GM23338 (cell line): ENCODE measurements around the gene DCST2. TPM values are rescaled to one million over a fixed set of nuclear protein-coding genes. Genes with fewer than 3 reads are reported as not detected.
A peak's percentile ranks its signal among the peaks of the same experiment; 100 is the strongest.

ENCODE experiments used
- ATAC-seq: fragments of 200-7000 bp; cut with Tn5 transposase; 3 replicates; pipeline ENCODE4 v1.9.1; 2020
- DNase-seq: peaks from one replicate; pipeline ENCODE4 v3.0.0-alpha.2; 2015; ENCODE audit warnings: low spot score
- H2AFZ ChIP-seq: fragments of 200-600 bp; sonication (generic); 2 replicates; pipeline ENCODE4 v1.8.0; 2016; ENCODE audit warnings: antibody characterized with exemption, mild to moderate bottlenecking, moderate library complexity
- H3F3A ChIP-seq: fragments of 200-600 bp; sonication (generic); replicated peaks from 2 replicates; pipeline ENCODE4 v1.8.0; 2017; ENCODE audit warnings: antibody characterized with exemption, mixed run types, low read depth
- H3K27ac ChIP-seq: fragments of 200-600 bp; sonication (generic); 2 replicates; pipeline ENCODE4 v1.6.1; 2016; ENCODE audit warnings: low read depth
- H3K27me3 ChIP-seq: fragments of 200-600 bp; sonication (generic); 2 replicates; pipeline ENCODE4 v1.8.0; 2016; ENCODE audit warnings: mild to moderate bottlenecking, mixed run types, moderate library complexity; ENCODE audit not compliant: insufficient read depth
- H3K36me3 ChIP-seq: fragments of 200-600 bp; sonication (generic); 2 replicates; pipeline ENCODE4 v1.8.0; 2016; ENCODE audit warnings: mild to moderate bottlenecking; ENCODE audit not compliant: insufficient read depth
- H3K4me1 ChIP-seq: fragments of 200-600 bp; sonication (generic); 2 replicates; pipeline ENCODE4 v1.8.0; 2016; ENCODE audit warnings: mild to moderate bottlenecking, moderate library complexity; ENCODE audit not compliant: insufficient read depth
- H3K4me2 ChIP-seq: fragments of 200-600 bp; sonication (generic); 2 replicates; pipeline ENCODE4 v1.7.1; 2017; ENCODE audit warnings: mixed run types
- H3K4me3 ChIP-seq: fragments of 200-600 bp; sonication (generic); 2 replicates; pipeline ENCODE4 v1.6.1; 2016; ENCODE audit warnings: mixed run types
- H3K79me2 ChIP-seq: fragments of 200-600 bp; sonication (generic); replicated peaks from 2 replicates; pipeline ENCODE4 v1.8.0; 2017; ENCODE audit warnings: mild to moderate bottlenecking; ENCODE audit not compliant: insufficient read depth
- H3K9me2 ChIP-seq: fragments of 200-600 bp; sonication (generic); 2 replicates; pipeline ENCODE4 v1.8.0; 2017; ENCODE audit not compliant: insufficient read depth
- H4K20me1 ChIP-seq: fragments of 200-600 bp; sonication (generic); replicated peaks from 2 replicates; pipeline ENCODE4 v1.8.0; 2017; ENCODE audit warnings: mild to moderate bottlenecking; ENCODE audit not compliant: insufficient read depth
- H3K27ac Mint-ChIP-seq: 2 replicates; pipeline ENCODE4 v1.8.0; 2020; ENCODE audit warnings: inconsistent platforms, mild to moderate bottlenecking, moderate library complexity, mixed read lengths
- H3K27me3 Mint-ChIP-seq: 3 replicates; pipeline ENCODE4 v1.8.0; 2022; ENCODE audit warnings: low read depth, mild to moderate bottlenecking, moderate library complexity, mixed read lengths, inconsistent platforms; ENCODE audit not compliant: insufficient read depth, poor library complexity
- H3K36me3 Mint-ChIP-seq: 3 replicates; pipeline ENCODE4 v1.8.0; 2021; ENCODE audit warnings: low read depth, mild to moderate bottlenecking, inconsistent platforms, moderate library complexity, mixed read lengths
- H3K4me1 Mint-ChIP-seq: 3 replicates; pipeline ENCODE4 v1.8.0; 2020; ENCODE audit warnings: mild to moderate bottlenecking, inconsistent platforms, mixed read lengths
- H3K4me3 Mint-ChIP-seq: 3 replicates; pipeline ENCODE4 v1.8.0; 2021; ENCODE audit warnings: moderate library complexity, mild to moderate bottlenecking, inconsistent platforms, mixed read lengths
- H3K9me3 Mint-ChIP-seq: 3 replicates; pipeline ENCODE4 v1.8.0; 2020; ENCODE audit warnings: moderate library complexity, mild to moderate bottlenecking, inconsistent platforms, mixed read lengths
- CREB1 ChIP-seq: fragments of 250-450 bp; sonication (Bioruptor Pico); IDR thresholded peaks from 2 replicates; pipeline ENCODE4 v1.5.0; 2020; ENCODE audit warnings: low read depth, mild to moderate bottlenecking, moderate library complexity
- CTCF ChIP-seq, 2 experiments: fragments of 200-600 bp in 1 of 2; sonication (generic) in 1 of 2; conservative IDR thresholded peaks; 2 replicates each; pipeline versions ENCODE4 v1.5.1 to v1.6.1; 2016 to 2017; ENCODE audit warnings: antibody characterized with exemption in 2 of 2, low read depth in 2 of 2, mild to moderate bottlenecking in 2 of 2, moderate library complexity in 1 of 2
- EZH2 ChIP-seq: fragments of 200-600 bp; sonication (generic); IDR thresholded peaks from one replicate; pipeline ENCODE4 v1.8.0; 2017; ENCODE audit warnings: antibody characterized with exemption, mild to moderate bottlenecking, low read depth; ENCODE audit not compliant: unreplicated experiment
- EZH2phosphoT487 ChIP-seq: fragments of 200-600 bp; sonication (generic); IDR thresholded peaks from one replicate; pipeline ENCODE4 v1.8.1; 2018; ENCODE audit warnings: antibody characterized with exemption; ENCODE audit not compliant: unreplicated experiment
- JUNB ChIP-seq: IDR thresholded peaks from one replicate; pipeline ENCODE4 v1.6.1; 2016; ENCODE audit warnings: antibody characterized with exemption; ENCODE audit not compliant: unreplicated experiment
- NANOG ChIP-seq: IDR thresholded peaks from 2 replicates; pipeline ENCODE4 v1.6.1; 2016; ENCODE audit warnings: antibody characterized with exemption, borderline replicate concordance
- POLR2AphosphoS5 ChIP-seq: IDR thresholded peaks from 2 replicates; pipeline ENCODE4 v1.6.1; 2016; ENCODE audit warnings: antibody characterized with exemption, low read depth
- STAT1 ChIP-seq: IDR thresholded peaks from one replicate; pipeline ENCODE4 v1.6.1; 2016; ENCODE audit warnings: antibody characterized with exemption; ENCODE audit not compliant: unreplicated experiment
- ZNF114 ChIP-seq: fragments of 250-450 bp; sonication (Bioruptor Pico); IDR thresholded peaks from 2 replicates; pipeline ENCODE4 v1.5.0; 2020; ENCODE audit warnings: mild to moderate bottlenecking, moderate library complexity
- ZNF331 ChIP-seq: fragments of 250-450 bp; sonication (Bioruptor Pico); IDR thresholded peaks from 2 replicates; pipeline ENCODE4 v1.5.0; 2020; ENCODE audit warnings: low read depth, mild to moderate bottlenecking, moderate library complexity
- ZNF462 ChIP-seq: fragments of 250-450 bp; sonication (Bioruptor Pico); IDR thresholded peaks from 2 replicates; pipeline ENCODE4 v1.5.0; 2020; ENCODE audit warnings: mild to moderate bottlenecking, moderate library complexity
- polyA plus RNA-seq: library from polyadenylated mRNA; unstranded; fragments of >200 nt; fragmentation: Nextera tagmentation; extraction: Ambion mirVana; gene quantifications from 2 replicates; pipeline ENCODE4 v1.2.1, GENCODE V29; 2016
- total RNA-seq: library from RNA; depleted of rRNA; stranded (reverse); fragments of >200 nt; shearing (Covaris generic); gene quantifications from 2 replicates; pipeline ENCODE4 v1.2.3, GENCODE V29; 2014
- TF ChIP-seq, protein P1 (sequence below): IDR thresholded peaks from one replicate; pipeline ENCODE4 v1.6.1; 2018; ENCODE audit warnings: antibody characterized with exemption; ENCODE audit not compliant: unreplicated experiment
- TF ChIP-seq, protein P2 (sequence below): IDR thresholded peaks from 2 replicates; pipeline ENCODE4 v1.6.1; 2016; ENCODE audit warnings: antibody characterized with exemption

Gene DCST2
- total and polyA plus RNA-seq, 2 experiments from 2014 or later, result 0.78 TPM; not detected in 1

DNA sequence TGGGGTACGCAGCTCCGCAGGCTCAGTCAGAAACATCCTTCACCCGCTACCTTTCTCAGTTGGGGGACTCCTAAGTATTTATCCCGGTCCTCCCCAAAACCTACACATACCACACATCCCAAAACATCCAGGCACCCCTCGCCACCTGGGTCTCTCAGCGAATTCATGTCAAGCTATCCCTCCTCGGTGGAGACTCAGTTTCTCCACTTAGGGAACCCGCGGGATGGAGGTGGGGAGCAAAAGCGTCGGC lies 32.2 kb downstream of the DCST2 start:
- Mint-ChIP-seq H3K9me3 (no peaks in the 10 kb centered on the region), H3K36me3 (peaks cover 2% of the 10 kb centered on the region; the same call in 1 of the 3 replicates), H3K27ac (peak overlapping the region; percentile 72; the same call in 1 of the 2 replicates), H3K27me3 (peaks cover 21% of the 10 kb centered on the region), H3K4me1 (peaks cover 34% of the 10 kb centered on the region), H3K4me3 (peak overlapping the region; percentile 79)
- Histone ChIP-seq H3K27ac (peak overlapping the region; percentile 95), H3K36me3 (no peaks in the 10 kb centered on the region), H3F3A (peaks cover 16% of the 10 kb centered on the region), H3K4me1 (peaks cover 18% of the 10 kb centered on the region), H3K4me2 (peak overlapping the region; percentile 90), H3K9me2 (no peaks in the 10 kb centered on the region), H2AFZ (no peak overlapping the region), H3K4me3 (peak overlapping the region; percentile 90), H3K79me2 (peaks cover 23% of the 10 kb centered on the region), H3K27me3 (no peaks in the 10 kb centered on the region), H4K20me1 (no peaks in the 10 kb centered on the region)
- DNase-seq (no peak), ATAC-seq (peak; percentile 2; the same call in 2 of the 3 replicates)
- TF ChIP-seq, protein P1, sequence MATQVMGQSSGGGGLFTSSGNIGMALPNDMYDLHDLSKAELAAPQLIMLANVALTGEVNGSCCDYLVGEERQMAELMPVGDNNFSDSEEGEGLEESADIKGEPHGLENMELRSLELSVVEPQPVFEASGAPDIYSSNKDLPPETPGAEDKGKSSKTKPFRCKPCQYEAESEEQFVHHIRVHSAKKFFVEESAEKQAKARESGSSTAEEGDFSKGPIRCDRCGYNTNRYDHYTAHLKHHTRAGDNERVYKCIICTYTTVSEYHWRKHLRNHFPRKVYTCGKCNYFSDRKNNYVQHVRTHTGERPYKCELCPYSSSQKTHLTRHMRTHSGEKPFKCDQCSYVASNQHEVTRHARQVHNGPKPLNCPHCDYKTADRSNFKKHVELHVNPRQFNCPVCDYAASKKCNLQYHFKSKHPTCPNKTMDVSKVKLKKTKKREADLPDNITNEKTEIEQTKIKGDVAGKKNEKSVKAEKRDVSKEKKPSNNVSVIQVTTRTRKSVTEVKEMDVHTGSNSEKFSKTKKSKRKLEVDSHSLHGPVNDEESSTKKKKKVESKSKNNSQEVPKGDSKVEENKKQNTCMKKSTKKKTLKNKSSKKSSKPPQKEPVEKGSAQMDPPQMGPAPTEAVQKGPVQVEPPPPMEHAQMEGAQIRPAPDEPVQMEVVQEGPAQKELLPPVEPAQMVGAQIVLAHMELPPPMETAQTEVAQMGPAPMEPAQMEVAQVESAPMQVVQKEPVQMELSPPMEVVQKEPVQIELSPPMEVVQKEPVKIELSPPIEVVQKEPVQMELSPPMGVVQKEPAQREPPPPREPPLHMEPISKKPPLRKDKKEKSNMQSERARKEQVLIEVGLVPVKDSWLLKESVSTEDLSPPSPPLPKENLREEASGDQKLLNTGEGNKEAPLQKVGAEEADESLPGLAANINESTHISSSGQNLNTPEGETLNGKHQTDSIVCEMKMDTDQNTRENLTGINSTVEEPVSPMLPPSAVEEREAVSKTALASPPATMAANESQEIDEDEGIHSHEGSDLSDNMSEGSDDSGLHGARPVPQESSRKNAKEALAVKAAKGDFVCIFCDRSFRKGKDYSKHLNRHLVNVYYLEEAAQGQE, result no peak
- TF ChIP-seq STAT1 (no peak), EZH2phosphoT487 (no peak), ZNF462 (CRISPR knock-in tag) (no peak), NANOG (no peak), ZNF114 (CRISPR knock-in tag) (no peak), CTCF (conservative IDR thresholded peaks at IDR 0.05; ENCODE audit: low read depth in 2 of 2) (no peak), CREB1 (CRISPR knock-in tag) (no peak), ZNF331 (CRISPR knock-in tag) (no peak), POLR2AphosphoS5 (no peak), JUNB (no peak), EZH2 (no peak)
- TF ChIP-seq, protein P2, sequence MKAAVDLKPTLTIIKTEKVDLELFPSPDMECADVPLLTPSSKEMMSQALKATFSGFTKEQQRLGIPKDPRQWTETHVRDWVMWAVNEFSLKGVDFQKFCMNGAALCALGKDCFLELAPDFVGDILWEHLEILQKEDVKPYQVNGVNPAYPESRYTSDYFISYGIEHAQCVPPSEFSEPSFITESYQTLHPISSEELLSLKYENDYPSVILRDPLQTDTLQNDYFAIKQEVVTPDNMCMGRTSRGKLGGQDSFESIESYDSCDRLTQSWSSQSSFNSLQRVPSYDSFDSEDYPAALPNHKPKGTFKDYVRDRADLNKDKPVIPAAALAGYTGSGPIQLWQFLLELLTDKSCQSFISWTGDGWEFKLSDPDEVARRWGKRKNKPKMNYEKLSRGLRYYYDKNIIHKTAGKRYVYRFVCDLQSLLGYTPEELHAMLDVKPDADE, result no peak
